ENCODE data around the gene RGPD6.
"Not testable (repeated sequence)": the region's sequence is repeated elsewhere in the genome, so short reads cannot be mapped to it uniquely, and the experiment has no call there.

Gene RGPD6

GRCh38 chr2:110480084-110480483, 96.9 kb downstream of the RGPD6 start:
- not testable (repeated sequence) for DNase-seq

GRCh38 chr2:110477370-110477769, 99.7 kb downstream of the RGPD6 start:
- not testable (repeated sequence) for DNase-seq

- not testable (repeated sequence) for DNase-seq
Measured at GRCh38 chr2:110476952-110477351, 100.1 kb downstream of the RGPD6 start.

- DNase-seq: not testable (repeated sequence)
Measured at GRCh38 chr2:110475627-110476359, 101.2 kb downstream of the RGPD6 start.

GRCh38 chr2:110474898-110475297, 102.1 kb downstream of the RGPD6 start:
- DNase-seq: not testable (repeated sequence)

- not testable (repeated sequence) for DNase-seq
Measured at GRCh38 chr2:110473059-110473358, 104.0 kb downstream of the RGPD6 start.

GRCh38 chr2:110472171-110473058, 104.6 kb downstream of the RGPD6 start, which contains the start of gene LIMS4:
Gene LIMS4, minus strand, starts transcription at chr2:110472816. Its CDS starts 38 bp downstream, at chr2:110472778.
- DNase-seq: not testable (repeated sequence)

GRCh38 chr2:110468921-110469320, 108.1 kb downstream of the RGPD6 start:
- DNase-seq: not testable (repeated sequence)

GRCh38 chr2:110465312-110465711, 111.7 kb downstream of the RGPD6 start:
- not testable (repeated sequence) for DNase-seq
